Epidermal melanocyte (primary cell): ENCODE data around the gene EDEM1.
"Not testable (repeated sequence)": the region's sequence is repeated elsewhere in the genome, so short reads cannot be mapped to it uniquely, and the experiment has no call there.

Experiments used
- DNase-seq: peaks from one replicate; pipeline ENCODE4 v3.0.0; 2011; ENCODE audit warnings: low spot score; ENCODE audit not compliant: insufficient read length

EDEM1 gene

GRCh38 chr3:5172018-5172417 is 15.5 kb upstream of the EDEM1 start:
- DNase-seq = no peak

GRCh38 chr3:5179036-5179435 is 8.5 kb upstream of the EDEM1 start:
- DNase-seq = not testable (repeated sequence)

- no peak for DNase-seq
Observed at GRCh38 chr3:5181469-5182141, 5.9 kb upstream of the EDEM1 start.

- DNase-seq = not testable (repeated sequence)
Observed at GRCh38 chr3:5183714-5184113, 3.8 kb upstream of the EDEM1 start.

- no peak for DNase-seq
Observed at GRCh38 chr3:5184499-5184898, 3.0 kb upstream of the EDEM1 start.

- DNase-seq = no peak
Observed at GRCh38 chr3:5185093-5185673, 2.3 kb upstream of the EDEM1 start.

GRCh38 chr3:5186089-5186857 is 1.2 kb upstream of the EDEM1 start:
- DNase-seq = no peak

GRCh38 chr3:5186858-5187155 is 700 bp upstream of the EDEM1 start:
- DNase-seq = no peak

GRCh38 chr3:5187920-5188418 is 462 bp downstream of the EDEM1 start:
- no peak for DNase-seq

- DNase-seq = no peak
Observed at GRCh38 chr3:5188419-5189221, 1.1 kb downstream of the EDEM1 start.

GRCh38 chr3:5190147-5190791 is 2.8 kb downstream of the EDEM1 start:
- no peak for DNase-seq

- DNase-seq = no peak
Observed at GRCh38 chr3:5191555-5192304, 4.2 kb downstream of the EDEM1 start.

- no peak for DNase-seq
Observed at GRCh38 chr3:5192571-5193365, 5.3 kb downstream of the EDEM1 start.

GRCh38 chr3:5194341-5194740 is 6.8 kb downstream of the EDEM1 start:
- DNase-seq = no peak

GRCh38 chr3:5194801-5195509 is 7.4 kb downstream of the EDEM1 start:
- no peak for DNase-seq

GRCh38 chr3:5195605-5196004 is 8.1 kb downstream of the EDEM1 start:
- no peak for DNase-seq

- no peak for DNase-seq
Observed at GRCh38 chr3:5197022-5197421, 9.5 kb downstream of the EDEM1 start.

GRCh38 chr3:5197470-5198312 is 10.2 kb downstream of the EDEM1 start:
- DNase-seq = no peak
